GM18508 (cell line): ENCODE results near the gene BCAS1.

ENCODE experiments used
- ATAC-seq: cut with Tn5 transposase; IDR thresholded peaks from one replicate; pipeline ENCODE4 v1.9.1; 2021; ENCODE audit warnings: moderate number of reproducible peaks; ENCODE audit not compliant: insufficient read depth, unreplicated experiment

The BCAS1 gene

GRCh38 chr20:54070187-54070987 lies at the start of gene BCAS1:
BCAS1 (minus strand) TSS chr20:54070594; CDS start chr20:54058718, 11,876 bp downstream.
- no peak for ATAC-seq

- no peak for ATAC-seq
Observed at GRCh38 chr20:54119744-54120143, 49.4 kb upstream of the BCAS1 start.

- ATAC-seq = no peak
Observed at GRCh38 chr20:54118220-54119001, 48.0 kb upstream of the BCAS1 start.

GRCh38 chr20:54116550-54117235 lies 46.3 kb upstream of the BCAS1 start:
- no peak for ATAC-seq

- no peak for ATAC-seq
Observed at GRCh38 chr20:54115172-54115854, 44.9 kb upstream of the BCAS1 start.

GRCh38 chr20:54114109-54114508 lies 43.7 kb upstream of the BCAS1 start:
- no peak for ATAC-seq

- no peak for ATAC-seq
Observed at GRCh38 chr20:54113566-54113965, 43.2 kb upstream of the BCAS1 start.

GRCh38 chr20:54112221-54112884 lies 42.0 kb upstream of the BCAS1 start:
- ATAC-seq = no peak

- ATAC-seq = no peak
Observed at GRCh38 chr20:54111460-54111859, 41.1 kb upstream of the BCAS1 start.

GRCh38 chr20:54110457-54110856 lies 40.1 kb upstream of the BCAS1 start:
- ATAC-seq = no peak

GRCh38 chr20:54110041-54110440 lies 39.6 kb upstream of the BCAS1 start:
- no peak for ATAC-seq

GRCh38 chr20:54108817-54109216 lies 38.4 kb upstream of the BCAS1 start:
- ATAC-seq = no peak

- ATAC-seq = no peak
Observed at GRCh38 chr20:54108326-54108642, 37.9 kb upstream of the BCAS1 start.

- no peak for ATAC-seq
Observed at GRCh38 chr20:54107600-54108325, 37.4 kb upstream of the BCAS1 start.

GRCh38 chr20:54107181-54107580 lies 36.8 kb upstream of the BCAS1 start:
- ATAC-seq = no peak

- ATAC-seq = no peak
Observed at GRCh38 chr20:54106162-54106561, 35.8 kb upstream of the BCAS1 start.

- ATAC-seq = no peak
Observed at GRCh38 chr20:54105653-54106052, 35.3 kb upstream of the BCAS1 start.

- no peak for ATAC-seq
Observed at GRCh38 chr20:54104781-54105180, 34.4 kb upstream of the BCAS1 start.
